A549 (cell line): Measurements from ENCODE around the gene CTNND2. TPM values are rescaled to one million over a fixed set of nuclear protein-coding genes. Genes with fewer than 3 reads are reported as not detected.

Experiments
- ATAC-seq, 2 experiments: fragments of 200-7000 bp in 1 of 2; fragments of >200 bp in 1 of 2; cut with Nextera tagmentation in 1 of 2; cut with Tn5 transposase in 1 of 2; 3 replicates each; pipeline versions ENCODE4 v1.8.0 to v1.9.1; 2018 to 2020; ENCODE audit warnings: mild to moderate bottlenecking in 1 of 2, moderate library complexity in 1 of 2
- CTCF ChIA-PET: fragments of 300-600 bp; sonication (Branson Sonifier 250); formaldehyde crosslinking; extraction: SDS; loops from one replicate; lab custom pipeline; 2021; ENCODE audit warnings: antibody characterized with exemption, inconsistent platforms; lab: Yijun Ruan, JAX
- POLR2A ChIA-PET: fragments of 350-600 bp; formaldehyde crosslinking; extraction: SDS; loops from one replicate; lab custom pipeline; 2021; ENCODE audit warnings: antibody characterized with exemption, inconsistent platforms; lab: Yijun Ruan, JAX
- DNase-seq, 2 experiments: peaks; one replicate each; pipeline versions ENCODE4 v3.0.0 to v3.0.0-alpha.2; 2011 to 2016; ENCODE audit warnings: low read depth in 1 of 2, low spot score in 1 of 2
- FAIRE-seq: peaks from 2 replicates; lab custom pipeline; 2011; peaks lifted over from hg19 to GRCh38; lab: Jason Lieb, UNC
- H3K27ac ChIP-seq, 2 experiments: fragments of >200 bp; sonication (Bioruptor Twin); formaldehyde crosslinking; 3 replicates each; pipeline ENCODE4 v1.5.1; 2016 to 2017
- H3K4me1 ChIP-seq: fragments of >200 bp; sonication (Bioruptor Twin); formaldehyde crosslinking; 3 replicates; pipeline ENCODE4 v1.6.1; 2016
- H3K4me2 ChIP-seq: fragments of >200 bp; sonication (Bioruptor Twin); formaldehyde crosslinking; 3 replicates; pipeline ENCODE4 v1.6.1; 2016
- H3K4me3 ChIP-seq: fragments of >200 bp; sonication (Bioruptor Twin); formaldehyde crosslinking; 3 replicates; pipeline ENCODE4 v1.5.1; 2016
- H3K9me3 ChIP-seq: fragments of >200 bp; sonication (Bioruptor Twin); formaldehyde crosslinking; 3 replicates; pipeline ENCODE4 v1.6.1; 2016
- ATOH8 ChIP-seq: fragments of 250-450 bp; sonication (Bioruptor Pico); IDR thresholded peaks from 2 replicates; pipeline ENCODE4 v1.5.0; 2020; ENCODE audit warnings: low read depth, mild to moderate bottlenecking, moderate library complexity
- BCL3 ChIP-seq: fragments of >200 bp; sonication (Bioruptor Twin); formaldehyde crosslinking; IDR thresholded peaks from 3 replicates; pipeline ENCODE4 v1.6.1; 2016
- CEBPB ChIP-seq, 2 experiments: fragments of >200 bp in 1 of 2; sonication (Bioruptor Twin) in 1 of 2; formaldehyde crosslinking in 1 of 2; IDR thresholded peaks; 2 replicates each; pipeline ENCODE4 v1.6.1; 2012 to 2016
- CHD2 ChIP-seq: fragments of 150-350 bp; IDR thresholded peaks from 2 replicates; pipeline ENCODE4 v1.6.1; 2014; ENCODE audit warnings: low read length; ENCODE audit not compliant: partially characterized antibody
- CHD4 ChIP-seq: fragments of 200-600 bp; sonication (generic); IDR thresholded peaks from 2 replicates; pipeline ENCODE4 v1.6.1; 2016; ENCODE audit warnings: antibody characterized with exemption, mild to moderate bottlenecking, borderline replicate concordance
- EHF ChIP-seq: fragments of 250-450 bp; sonication (Bioruptor Pico); IDR thresholded peaks from 2 replicates; pipeline ENCODE4 v1.5.0; 2020; ENCODE audit warnings: mild to moderate bottlenecking
- FOSL2 ChIP-seq, 2 experiments: fragments of 450-650 bp in 1 of 2; fragments of >200 bp in 1 of 2; sonication (Bioruptor Twin) in 1 of 2; formaldehyde crosslinking; IDR thresholded peaks; 2 replicates each; pipeline versions ENCODE4 v1.5.0 to v1.6.1; 2016 to 2020; ENCODE audit warnings: mild to moderate bottlenecking in 1 of 2, moderate library complexity in 1 of 2
- HOXA7 ChIP-seq: fragments of 250-450 bp; sonication (Bioruptor Pico); IDR thresholded peaks from 2 replicates; pipeline ENCODE4 v1.5.0; 2020; ENCODE audit warnings: mild to moderate bottlenecking, moderate library complexity
- KDM1A ChIP-seq: fragments of 200-600 bp; sonication (generic); IDR thresholded peaks from 2 replicates; pipeline ENCODE4 v1.6.1; 2016; ENCODE audit warnings: low read depth, mild to moderate bottlenecking
- MAZ ChIP-seq: fragments of 150-350 bp; IDR thresholded peaks from 2 replicates; pipeline ENCODE4 v1.6.1; 2014; ENCODE audit warnings: antibody characterized with exemption, low read depth, low read length, borderline replicate concordance
- NFE2L2 ChIP-seq: fragments of 150-350 bp; conservative IDR thresholded peaks from 2 replicates; pipeline ENCODE4 v1.6.1; 2014; ENCODE audit warnings: low read length
- PHF8 ChIP-seq: fragments of 200-600 bp; sonication (generic); IDR thresholded peaks from 2 replicates; pipeline ENCODE4 v1.6.1; 2016; ENCODE audit warnings: low read depth, mild to moderate bottlenecking, antibody characterized with exemption, moderate library complexity, borderline replicate concordance
- POLR2A ChIP-seq: IDR thresholded peaks from 2 replicates; pipeline ENCODE4 v1.6.1; 2012; ENCODE audit warnings: mild to moderate bottlenecking, low read length
- SMC3 ChIP-seq: fragments of >200 bp; sonication (Bioruptor Twin); formaldehyde crosslinking; IDR thresholded peaks from 3 replicates; pipeline ENCODE4 v1.6.1; 2018; ENCODE audit warnings: inconsistent platforms
- TP53 ChIP-seq: fragments of 250-450 bp; sonication (Bioruptor Pico); IDR thresholded peaks from 2 replicates; pipeline ENCODE4 v1.5.0; 2021; ENCODE audit warnings: mild to moderate bottlenecking, moderate library complexity
- ZSCAN20 ChIP-seq: fragments of 250-450 bp; sonication (Bioruptor Pico); IDR thresholded peaks from 2 replicates; pipeline ENCODE4 v1.8.0; 2022; ENCODE audit warnings: mild to moderate bottlenecking, moderate library complexity
- WGBS: methylation state at CpG from one replicate; pipeline ENCODE4 v1.1.6; 2017; ENCODE audit errors: missing lambda C conversion rate; 5-methylcytosine and 5-hydroxymethylcytosine counted together
- polyA plus RNA-seq, 4 experiments: library from polyadenylated mRNA; depleted of rRNA in 3 of 4; stranded (reverse); fragments of >200 nt; fragmentation: RNase III in 1 of 4; extraction: RNeasy Plus Mini Kit Qiagen cat#74134 plus additional on column Dnase treatment in 1 of 4; gene quantifications; 2 replicates in 3 of 4; 3 replicates in 1 of 4; pipeline ENCODE4 v1.2.3, GENCODE V29; 2011 to 2017
- TF ChIP-seq, protein P1 (sequence below): fragments of 450-650 bp; IDR thresholded peaks from 2 replicates; pipeline ENCODE4 v1.6.1; 2014; ENCODE audit warnings: antibody characterized with exemption

CTNND2 gene
- polyA plus RNA-seq, 2 of the 4 experiments (the other 2 are of a cell fraction): not detected

GRCh38 chr5:11292648-11293356 lies 611.4 kb downstream of the CTNND2 start:
- ATAC-seq (no peak), DNase-seq (no peak), FAIRE-seq (no peak)
- H3K4me1 ChIP-seq: no peaks in the 10 kb centered on the region
- POLR2A ChIA-PET: no interaction called here
- H3K27ac ChIP-seq: no peak overlapping the region
- H3K4me2 ChIP-seq: no peak overlapping the region
- H3K9me3 ChIP-seq: no peaks in the 10 kb centered on the region
- no peak overlapping the region for H3K4me3 ChIP-seq
- CTCF ChIA-PET: no interaction called here
- 0% methylated on average over 1 of the region's 1 CpG for WGBS
- TF ChIP-seq ZSCAN20 (CRISPR knock-in tag): no peak
- no peak for TF ChIP-seq MAZ
- TF ChIP-seq, protein P1, sequence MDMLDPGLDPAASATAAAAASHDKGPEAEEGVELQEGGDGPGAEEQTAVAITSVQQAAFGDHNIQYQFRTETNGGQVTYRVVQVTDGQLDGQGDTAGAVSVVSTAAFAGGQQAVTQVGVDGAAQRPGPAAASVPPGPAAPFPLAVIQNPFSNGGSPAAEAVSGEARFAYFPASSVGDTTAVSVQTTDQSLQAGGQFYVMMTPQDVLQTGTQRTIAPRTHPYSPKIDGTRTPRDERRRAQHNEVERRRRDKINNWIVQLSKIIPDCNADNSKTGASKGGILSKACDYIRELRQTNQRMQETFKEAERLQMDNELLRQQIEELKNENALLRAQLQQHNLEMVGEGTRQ: no peak

- H3K27ac ChIP-seq: no peak overlapping the region
- no peaks in the 10 kb centered on the region for H3K9me3 ChIP-seq
- no peak overlapping the region for H3K4me3 ChIP-seq
- DNase-seq (no peak), ATAC-seq (no peak), FAIRE-seq (no peak)
- no peaks in the 10 kb centered on the region for H3K4me1 ChIP-seq
- TF ChIP-seq NFE2L2 (no peak), TP53 (CRISPR knock-in tag) (no peak), CHD2 (no peak), HOXA7 (CRISPR knock-in tag) (no peak), ATOH8 (CRISPR knock-in tag) (no peak), SMC3 (no peak), EHF (no peak), FOSL2 (IDR thresholded peaks at IDR 0.05) (no peak), FOSL2 (CRISPR knock-in tag; IDR thresholded peaks at IDR 0.05) (no peak), KDM1A (no peak), PHF8 (no peak), CEBPB (IDR thresholded peaks at IDR 0.05) (no peak)
- WGBS: 25% methylated on average over 5 of the region's 5 CpGs
- ChIA-PET CTCF (no interaction called here), POLR2A (no interaction called here)
- H3K4me2 ChIP-seq: no peak overlapping the region
These were observed 614.5 kb downstream of the CTNND2 start for GRCh38 chr5:11289733-11290132.

- CTCF ChIA-PET: no interaction called here
- 4% methylated on average over 4 of the region's 4 CpGs for WGBS
- no peak for FAIRE-seq
These were observed 615.0 kb downstream of the CTNND2 start for GRCh38 chr5:11289208-11289607.

GRCh38 chr5:11281842-11282241 lies 622.4 kb downstream of the CTNND2 start:
- CTCF ChIA-PET: interaction anchor here (1.0 kb wide), 1 partner anchor 15 kb away, joined by 4 read pairs; no protein-coding TSS in a partner anchor
- POLR2A ChIA-PET: no interaction called here
- Histone ChIP-seq H3K4me1 (no peaks in the 10 kb centered on the region), H3K9me3 (no peaks in the 10 kb centered on the region), H3K4me2 (no peak overlapping the region), H3K4me3 (no peak overlapping the region), H3K27ac (no peak overlapping the region)
- FAIRE-seq (no peak), ATAC-seq (no peak), DNase-seq (no peak)
- no peak for TF ChIP-seq POLR2A
- WGBS: 28% methylated on average over 5 of the region's 5 CpGs

More at GRCh38 chr5:11289208-11289607, 615.0 kb downstream of the CTNND2 start:
- no peaks in the 10 kb centered on the region for H3K4me1 ChIP-seq
- POLR2A ChIA-PET: no interaction called here
- TF ChIP-seq CHD4 (no peak), BCL3 (no peak)
- ATAC-seq: no peak
- no peak overlapping the region for H3K4me2 ChIP-seq
- DNase-seq: no peak
- H3K4me3 ChIP-seq: no peak overlapping the region
- H3K27ac ChIP-seq: no peak overlapping the region
- no peaks in the 10 kb centered on the region for H3K9me3 ChIP-seq
